ENCODE results near the gene DPM2.

DNA sequence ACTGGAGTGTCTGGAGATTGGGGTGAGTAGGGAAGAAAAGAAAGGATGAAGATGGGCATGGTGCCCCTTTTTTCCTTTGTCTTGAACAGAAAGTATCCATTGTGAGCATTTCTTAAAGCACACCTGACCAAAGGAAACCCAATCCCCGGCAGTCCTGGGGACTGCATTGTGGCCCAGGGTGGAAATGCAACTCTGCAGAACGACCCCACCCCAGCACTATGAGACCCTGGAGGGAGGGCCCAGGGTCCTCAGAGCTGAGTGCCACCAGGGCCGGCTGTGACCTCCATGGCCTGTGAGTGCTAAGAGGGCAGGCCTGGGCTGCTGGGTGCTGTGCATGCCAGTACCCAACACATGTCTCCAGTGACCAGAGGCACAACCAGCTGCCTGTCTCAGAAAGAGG lies 24.6 kb upstream of the DPM2 start:
- TF ChIP-seq ZBTB7A (IDR thresholded peaks at IDR 0.05; ENCODE audit: low read depth): no peak
- TF ChIP-seq TAF1 (IDR thresholded peaks at IDR 0.05; ENCODE audit: low read depth): no peak
- TF ChIP-seq MAX (IDR thresholded peaks at IDR 0.05): no peak
- no peak for TF ChIP-seq YY1 (IDR thresholded peaks at IDR 0.05; ENCODE audit: low read depth)
- no peak for TF ChIP-seq EGR1 (IDR thresholded peaks at IDR 0.05)
